ENCODE data around the gene WNT2.
"Not testable (repeated sequence)": the region's sequence is repeated elsewhere in the genome, so short reads cannot be mapped to it uniquely, and the experiment has no call there.

WNT2 gene

DNA sequence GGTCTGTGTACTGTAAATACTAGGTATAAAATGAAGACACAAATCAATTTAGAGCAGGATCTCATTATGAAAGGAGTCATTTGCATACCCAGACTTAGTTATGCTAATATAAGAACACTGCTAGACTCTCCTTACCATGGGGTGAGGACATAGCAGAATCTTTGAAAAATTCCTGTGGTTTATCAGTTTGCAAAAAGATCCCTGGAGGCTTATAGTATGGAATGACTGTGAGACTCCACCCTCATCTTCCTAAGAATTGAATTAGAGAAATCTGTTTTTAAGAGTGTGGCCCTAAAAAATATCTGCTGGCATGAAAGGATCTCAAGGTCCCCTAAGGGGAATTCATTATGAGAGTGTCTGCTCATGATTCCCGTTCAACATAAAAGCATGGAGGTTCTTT is 63.2 kb downstream of the WNT2 start:
- no peak for DNase-seq (ENCODE audit: low spot score)

DNA sequence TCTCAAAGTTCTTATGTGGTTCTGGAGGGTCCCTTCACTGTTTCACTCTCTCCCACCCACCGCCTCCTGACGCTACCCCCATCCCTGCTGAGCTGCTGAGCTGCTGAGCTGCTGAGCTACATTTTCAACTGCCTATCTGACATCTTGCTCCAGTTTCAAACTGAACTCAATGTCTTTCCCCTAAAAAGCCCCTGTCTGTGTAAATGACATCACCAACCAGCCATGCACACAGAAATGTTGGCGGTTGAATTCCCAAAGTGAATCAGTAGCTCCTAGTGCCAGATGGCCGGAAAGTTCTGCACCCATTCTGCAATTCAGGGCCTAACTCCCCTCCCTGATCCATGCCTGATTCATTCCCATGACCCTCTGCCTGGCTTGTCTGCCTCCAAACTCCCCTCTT is 71.2 kb downstream of the WNT2 start:
- DNase-seq (ENCODE audit: low spot score), result no peak

DNA sequence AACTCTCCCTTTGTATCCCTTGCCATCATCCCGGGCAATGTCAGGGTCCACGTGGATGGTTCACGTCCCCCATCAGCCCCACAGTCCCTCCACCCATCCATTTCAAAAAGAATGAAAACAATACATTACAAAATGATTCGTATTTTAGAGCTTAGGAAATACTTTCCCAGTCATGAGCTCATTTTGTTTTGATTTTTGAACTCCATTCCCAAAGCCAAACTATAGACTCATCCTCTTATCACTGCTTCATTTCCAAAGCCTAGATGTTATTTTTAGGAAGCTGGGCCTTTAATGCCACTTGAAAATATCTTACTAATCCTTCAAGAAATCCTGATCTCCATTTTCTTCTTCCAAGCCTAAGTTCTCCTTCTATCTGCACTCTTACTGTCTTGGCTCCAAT is 72.1 kb downstream of the WNT2 start:
- no peak for DNase-seq (ENCODE audit: low spot score)

DNA sequence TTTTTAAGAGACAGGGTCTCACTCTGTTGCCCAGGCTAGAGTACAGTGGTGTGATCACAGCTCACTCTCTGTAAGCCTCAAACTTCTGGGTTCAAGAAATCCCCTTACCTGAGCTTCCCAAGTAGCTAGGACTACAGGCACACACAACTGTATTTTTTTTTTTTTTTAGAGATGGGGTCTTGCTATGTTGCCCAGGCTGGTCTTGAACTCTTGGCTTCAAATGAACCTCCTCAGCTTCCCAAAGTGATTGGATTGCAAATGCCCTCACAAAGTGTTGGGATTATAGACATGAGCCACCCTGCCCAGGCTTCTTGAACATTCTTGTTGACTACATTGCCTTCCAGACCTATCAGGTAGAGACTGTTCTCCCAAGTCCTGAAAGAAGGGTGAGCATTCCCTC is 72.6 kb downstream of the WNT2 start:
- no peak for DNase-seq (ENCODE audit: low spot score)

DNA sequence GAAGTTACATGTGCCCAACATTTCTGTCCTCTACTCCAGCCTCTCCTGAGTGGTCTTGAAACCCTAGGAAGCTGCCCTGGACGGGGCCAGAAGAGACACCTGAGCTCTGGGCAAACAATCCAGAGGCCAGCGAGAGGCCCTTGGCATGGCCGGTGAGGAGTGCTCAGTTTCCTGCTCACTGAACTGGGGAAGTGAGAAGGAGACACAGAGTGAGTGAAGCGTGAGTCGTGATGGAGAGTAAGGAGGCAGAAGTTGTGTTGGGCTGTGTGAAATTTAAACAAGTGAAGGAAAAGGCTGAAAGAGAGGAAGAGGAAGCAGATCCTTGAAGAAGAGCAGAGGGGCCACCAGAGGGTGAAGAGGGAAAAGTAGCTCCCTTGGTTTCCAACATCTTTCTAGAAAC is 73.2 kb downstream of the WNT2 start:
- DNase-seq (ENCODE audit: low spot score), result no peak

DNA sequence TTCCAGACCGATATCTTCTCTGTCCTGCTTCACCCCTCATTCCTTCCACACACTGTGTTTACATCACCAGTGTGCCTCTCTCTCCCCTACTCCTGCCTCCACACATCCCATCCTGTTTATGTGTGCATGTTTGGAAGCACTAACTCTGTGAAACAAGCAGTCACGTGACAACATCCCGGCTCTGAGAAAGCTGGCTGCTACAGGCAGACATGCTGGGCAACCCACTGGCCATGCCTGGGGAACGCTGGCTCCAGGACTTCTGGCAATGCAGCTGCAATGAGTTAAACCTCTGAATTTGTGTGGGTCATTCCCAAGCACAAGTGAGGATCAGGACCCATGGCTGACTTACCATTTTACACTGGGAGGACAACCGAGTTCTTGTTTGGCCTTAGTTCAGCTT is 74.0 kb downstream of the WNT2 start:
- DNase-seq (ENCODE audit: low spot score), result no peak

DNA sequence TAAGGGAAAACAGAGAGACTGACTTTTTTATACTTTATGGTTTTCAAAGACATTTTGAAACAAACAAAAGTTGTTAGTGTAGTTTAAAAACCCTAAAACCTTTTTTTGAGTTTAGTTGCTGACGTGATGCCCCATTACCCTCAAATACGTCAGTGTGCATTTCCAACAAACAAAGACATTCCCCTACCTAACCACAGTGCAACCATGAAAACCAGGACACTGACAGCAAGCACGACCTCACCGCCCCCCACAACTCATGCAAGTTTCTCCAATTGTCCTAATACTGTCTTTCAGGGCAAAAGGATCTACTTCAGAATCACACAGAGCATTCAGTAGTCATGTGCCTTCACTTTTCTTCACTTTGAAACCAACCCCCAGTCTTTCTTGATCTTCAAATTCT is 75.0 kb downstream of the WNT2 start:
- no peak for DNase-seq (ENCODE audit: low spot score)

DNA sequence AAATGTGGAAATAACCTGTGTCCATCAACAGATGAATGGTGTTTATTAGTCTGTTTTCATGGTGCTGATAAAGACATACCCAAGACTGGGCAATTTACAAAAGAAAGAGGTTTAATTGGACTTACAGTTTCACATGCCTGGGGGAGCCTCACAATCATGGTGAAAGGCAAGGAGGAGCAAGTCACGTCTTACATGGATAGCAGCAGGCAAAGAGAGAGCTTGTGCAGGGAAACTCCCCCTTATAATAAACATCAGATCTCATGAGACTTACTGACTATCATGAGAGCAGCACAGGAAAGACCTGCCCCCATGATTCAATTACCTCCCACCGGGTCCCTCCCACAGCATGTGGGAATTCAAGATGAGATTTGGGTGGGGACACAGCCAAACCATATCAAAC is 77.2 kb downstream of the WNT2 start:
- DNase-seq (ENCODE audit: low spot score), result not testable (repeated sequence)

DNA sequence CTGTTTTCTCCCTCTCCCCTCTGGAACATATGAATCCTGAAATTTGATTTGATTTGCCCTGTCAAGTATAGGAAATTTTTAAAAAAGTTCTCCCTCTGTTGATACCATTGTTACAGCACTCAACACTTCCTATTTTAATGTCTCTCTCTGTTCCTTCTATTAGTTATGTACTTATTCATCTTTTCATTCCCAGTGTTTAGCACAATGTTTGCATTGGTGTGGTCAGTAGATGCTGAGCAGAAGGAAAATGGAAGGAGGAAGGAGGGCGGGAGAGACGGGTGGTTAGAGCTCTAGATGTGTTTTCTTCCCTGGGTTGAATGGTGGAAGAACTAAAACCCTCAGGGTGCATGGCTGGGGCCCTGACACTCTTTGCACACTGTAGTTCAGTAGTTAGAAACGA is 79.5 kb downstream of the WNT2 start:
- DNase-seq (ENCODE audit: low spot score), result no peak

DNA sequence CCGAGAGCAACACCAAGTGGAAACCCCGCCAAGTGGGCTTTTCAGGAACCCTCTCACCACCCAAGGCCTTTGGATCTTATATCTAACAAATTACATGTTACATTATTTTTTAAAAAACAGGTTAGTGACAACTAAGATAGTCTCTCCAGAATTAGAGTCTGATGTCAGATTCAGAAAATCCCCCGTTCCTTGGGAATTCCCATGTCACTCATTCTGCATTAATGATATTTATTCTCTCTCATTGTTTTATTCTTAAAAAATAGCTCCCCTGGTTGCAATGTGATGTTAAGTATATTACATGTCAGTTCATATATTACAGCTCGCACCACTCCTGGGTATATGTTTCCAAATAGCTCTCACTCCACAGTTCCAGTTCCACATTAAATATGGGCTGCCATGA is 81.8 kb downstream of the WNT2 start:
- DNase-seq (ENCODE audit: low spot score), result no peak

DNA sequence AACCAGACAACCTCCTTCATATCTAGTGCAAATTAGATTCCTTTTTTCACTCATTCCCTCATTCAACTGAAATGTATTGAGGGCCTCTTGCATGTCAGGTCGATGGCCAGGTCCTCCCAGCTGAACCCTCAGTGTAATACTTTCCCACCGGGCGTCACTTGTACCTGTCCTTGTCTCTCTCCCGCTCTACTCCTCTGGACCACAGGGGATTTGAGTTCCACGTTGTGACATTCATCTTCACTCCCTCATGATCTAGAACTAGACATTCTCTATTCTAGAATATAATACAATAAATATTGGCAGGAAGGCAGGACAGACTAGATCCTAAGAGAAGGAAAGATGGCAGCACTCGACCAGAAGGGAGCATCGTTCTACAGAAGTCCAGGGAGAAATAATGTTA is 83.9 kb downstream of the WNT2 start:
- DNase-seq (ENCODE audit: low spot score), result no peak

DNA sequence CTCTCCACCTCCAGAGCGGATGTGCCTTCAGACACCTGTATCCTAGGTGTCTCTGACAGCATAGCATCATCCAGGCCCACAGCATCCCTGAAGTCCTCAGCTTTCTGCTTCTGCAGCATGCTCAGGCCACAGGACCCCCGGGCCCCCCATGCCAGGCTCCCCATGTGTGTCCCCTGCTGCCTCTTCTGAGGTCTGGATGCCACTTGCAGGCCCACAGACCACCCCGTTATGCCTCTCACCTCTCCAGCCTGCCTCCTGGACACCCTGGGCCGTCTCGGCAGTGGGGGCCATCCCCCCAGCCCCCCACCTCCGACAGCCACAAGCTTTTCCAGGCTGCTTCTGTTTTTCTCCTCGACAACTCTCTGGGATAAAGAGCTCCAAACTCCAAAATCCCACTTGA is 84.4 kb downstream of the WNT2 start:
- no peak for DNase-seq (ENCODE audit: low spot score)

DNA sequence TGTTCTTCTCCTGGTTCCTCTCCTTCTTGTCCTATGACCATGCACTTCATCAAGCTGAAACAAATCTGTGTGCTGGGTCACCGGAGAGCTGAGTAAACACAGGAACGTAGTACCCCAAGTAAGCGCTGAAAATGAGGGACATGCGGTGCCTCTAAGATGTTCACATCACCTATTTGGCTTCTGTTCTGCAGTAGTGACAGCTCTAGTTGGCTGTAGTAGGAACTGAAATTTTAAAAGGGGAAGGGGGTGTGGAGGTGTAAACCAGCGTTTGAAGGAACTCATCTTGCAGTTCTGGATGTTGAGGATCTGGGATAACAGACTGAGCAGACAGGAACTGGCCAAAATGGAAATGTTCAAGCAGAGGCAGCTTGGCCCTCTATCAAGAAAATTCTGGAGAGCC is 85.2 kb downstream of the WNT2 start:
- no peak for DNase-seq (ENCODE audit: low spot score)

DNA sequence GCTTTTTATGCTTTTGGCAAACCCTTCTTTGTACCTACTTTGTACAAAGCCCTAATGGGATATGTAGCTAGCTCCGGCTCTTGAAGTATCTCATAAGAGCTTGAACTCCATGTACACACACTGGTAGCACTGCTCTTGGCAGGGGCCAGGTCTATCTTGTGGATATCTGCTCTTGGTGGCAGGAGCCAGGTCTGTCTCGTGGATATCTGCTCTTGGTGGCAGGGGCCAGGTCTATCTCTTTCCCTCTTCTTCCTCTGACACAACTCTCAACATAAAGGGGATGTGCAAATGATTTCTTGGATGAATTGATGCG is 91.9 kb downstream of the WNT2 start:
- DNase-seq (ENCODE audit: low spot score), result no peak

DNA sequence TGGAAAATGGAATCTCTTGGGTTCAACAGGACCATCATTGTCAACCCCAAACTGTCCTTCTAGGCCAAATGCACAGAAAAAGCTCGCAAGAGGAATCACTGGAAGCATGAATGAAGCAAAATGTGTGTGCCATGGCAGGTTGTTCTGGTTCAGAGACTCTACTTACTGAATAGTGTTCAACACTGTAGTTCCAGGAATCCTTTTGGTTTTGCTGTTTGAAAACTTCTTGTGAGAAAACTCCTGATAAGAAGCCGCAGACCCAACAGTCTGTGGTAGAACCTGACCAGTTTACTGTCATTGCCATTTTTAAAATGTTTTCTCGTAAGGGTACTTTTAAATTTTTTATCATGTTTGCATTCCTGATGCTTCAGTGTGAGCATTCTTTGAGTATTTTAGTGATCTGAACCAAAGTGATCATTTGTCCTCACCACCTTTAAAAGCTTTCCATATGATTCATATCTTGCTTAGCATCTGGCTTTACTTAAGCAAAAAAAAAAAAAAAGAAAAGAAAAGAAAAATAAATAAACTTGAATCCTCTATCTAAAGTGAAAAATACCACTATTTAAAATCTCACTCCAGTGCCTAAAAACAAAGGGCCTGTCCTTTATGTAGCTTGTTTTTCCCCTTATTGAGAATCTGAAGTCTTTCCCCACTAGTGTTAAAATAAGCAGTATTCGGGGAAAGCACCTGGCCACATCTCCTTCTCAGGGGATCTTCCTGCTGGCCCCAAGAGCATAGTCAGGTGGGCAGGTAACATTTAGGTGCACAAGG is 92.4 kb downstream of the WNT2 start:
- DNase-seq (ENCODE audit: low spot score), result no peak

DNA sequence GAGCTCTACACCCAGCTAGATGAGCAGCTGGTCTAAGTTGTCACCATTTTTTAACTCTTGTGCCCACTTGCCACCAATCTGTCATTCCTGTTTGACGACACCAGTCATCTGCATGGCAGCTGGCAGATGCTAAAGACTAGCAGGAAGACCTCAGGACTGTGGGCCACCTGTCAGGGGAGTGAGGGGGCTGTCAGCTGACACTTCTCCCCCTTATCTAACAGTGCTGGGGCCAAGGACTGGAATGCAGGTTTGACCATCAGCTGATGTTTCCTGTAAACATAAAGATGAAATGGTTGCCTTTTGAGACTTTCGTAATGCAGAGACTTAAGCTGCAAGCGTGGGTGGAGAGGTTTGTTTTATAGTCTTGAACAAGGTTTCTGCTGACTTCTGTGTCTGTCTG is 93.5 kb downstream of the WNT2 start:
- DNase-seq (ENCODE audit: low spot score), result no peak

DNA sequence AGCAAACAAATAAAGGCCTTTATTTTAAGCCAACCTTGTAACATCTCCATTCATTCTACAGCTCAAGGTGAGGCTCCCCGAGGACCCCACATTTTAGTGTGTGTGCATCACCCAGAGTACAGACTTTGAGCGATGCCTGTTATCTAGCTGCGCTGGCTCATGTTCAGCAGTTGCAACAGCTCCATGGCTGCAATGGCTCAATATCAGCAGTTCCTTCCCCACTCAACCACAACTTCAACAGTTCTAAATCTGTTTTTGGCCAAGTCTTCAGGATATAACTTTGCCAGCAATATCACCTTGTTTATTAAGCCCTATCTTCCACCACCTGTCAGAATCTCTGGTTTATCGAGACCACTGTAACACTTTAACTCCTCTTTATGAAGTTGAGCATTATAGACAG is 95.8 kb downstream of the WNT2 start:
- no peak for DNase-seq (ENCODE audit: low spot score)

DNA sequence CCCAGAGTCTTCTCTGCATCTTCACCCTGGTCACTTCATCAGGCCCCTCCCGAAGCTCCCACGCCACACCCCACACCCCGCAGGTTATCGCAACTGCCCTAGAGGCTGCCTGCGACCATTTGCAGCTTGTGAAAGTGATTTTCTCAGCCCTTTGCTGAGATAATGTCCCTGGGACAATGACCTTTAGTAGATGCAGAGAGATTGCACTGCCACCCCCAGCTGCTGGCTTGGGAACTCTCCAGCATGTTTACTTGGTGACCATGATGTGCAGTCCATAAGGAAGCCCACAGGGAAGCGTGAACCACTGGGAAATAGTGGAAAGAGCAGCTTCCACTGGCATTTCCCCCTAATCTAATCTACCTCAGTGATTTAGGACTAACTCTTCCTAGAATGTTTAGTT is 97.3 kb downstream of the WNT2 start:
- DNase-seq (ENCODE audit: low spot score), result no peak

Measured in D341Med (cell line).